Bronchial epithelial cell (primary cell): ENCODE data around the gene ATP11C. TPM values are rescaled to one million over a fixed set of nuclear protein-coding genes. Genes with fewer than 3 reads are reported as not detected.
"Not testable (repeated sequence)": the region's sequence is repeated elsewhere in the genome, so short reads cannot be mapped to it uniquely, and the experiment has no call there.

Experiments used
- DNase-seq: peaks from one replicate; pipeline ENCODE4 v3.0.0-alpha.2; 2010; ENCODE audit warnings: low read depth
- FAIRE-seq: peaks from 2 replicates; lab custom pipeline; 2011; peaks lifted over from hg19 to GRCh38; lab: Jason Lieb, UNC
- H3K27me3 ChIP-seq: 2 replicates; pipeline ENCODE4 v1.5.1; 2011; ENCODE audit warnings: low read length; ENCODE audit not compliant: control insufficient read depth, insufficient read depth
- H3K36me3 ChIP-seq: 2 replicates; pipeline ENCODE4 v1.5.1; 2011; ENCODE audit warnings: low read length; ENCODE audit not compliant: control insufficient read depth, insufficient read depth
- H3K4me3 ChIP-seq: 2 replicates; pipeline ENCODE4 v1.5.1; 2011; ENCODE audit warnings: mild to moderate bottlenecking, low read depth, low read length, control low read depth
- CTCF ChIP-seq: IDR thresholded peaks from 2 replicates; pipeline ENCODE4 v1.5.1; 2011; ENCODE audit warnings: mild to moderate bottlenecking, moderate library complexity, low read length, control low read depth, inconsistent platforms; ENCODE audit not compliant: insufficient read depth, severe bottlenecking
- total RNA-seq: library from RNA; depleted of rRNA; stranded (reverse); fragments of >200 nt; gene quantifications from 2 replicates; pipeline ENCODE4 v1.2.1, GENCODE V29; 2014

Gene ATP11C
- total RNA-seq, 1 donor from 2014 or later: 10.0 TPM

- H3K27me3 ChIP-seq: no peaks in the 10 kb centered on the region
- no peak for TF ChIP-seq CTCF
- H3K4me3 ChIP-seq: no peak overlapping the region
- no peaks in the 10 kb centered on the region for H3K36me3 ChIP-seq
- DNase-seq: no peak
- no peak for FAIRE-seq
Measured at GRCh38 chrX:139844884-139845283, 88.0 kb downstream of the ATP11C start.

GRCh38 chrX:139844163-139844562 is 88.7 kb downstream of the ATP11C start:
- Histone ChIP-seq H3K27me3 (no peaks in the 10 kb centered on the region), H3K36me3 (no peaks in the 10 kb centered on the region), H3K4me3 (no peak overlapping the region)
- TF ChIP-seq CTCF: no peak
- DNase-seq (peak; percentile 43), FAIRE-seq (no peak)

- H3K36me3 ChIP-seq: no peaks in the 10 kb centered on the region
- DNase-seq (no peak), FAIRE-seq (no peak)
- H3K27me3 ChIP-seq: no peaks in the 10 kb centered on the region
- TF ChIP-seq CTCF: no peak
- no peak overlapping the region for H3K4me3 ChIP-seq
Measured at GRCh38 chrX:139842326-139843185, 90.3 kb downstream of the ATP11C start.

GRCh38 chrX:139836335-139836734 is 96.5 kb downstream of the ATP11C start:
- H3K27me3 ChIP-seq, DNase-seq, FAIRE-seq, H3K4me3 ChIP-seq, H3K36me3 ChIP-seq: not testable (repeated sequence)

GRCh38 chrX:139834879-139835278 is 98.0 kb downstream of the ATP11C start:
- TF ChIP-seq CTCF: no peak
- H3K4me3 ChIP-seq: no peak overlapping the region
- no peaks in the 10 kb centered on the region for H3K27me3 ChIP-seq
- FAIRE-seq (no peak), DNase-seq (no peak)
- no peaks in the 10 kb centered on the region for H3K36me3 ChIP-seq

GRCh38 chrX:139832718-139833309 is 100.0 kb downstream of the ATP11C start:
- no peak overlapping the region for H3K4me3 ChIP-seq
- FAIRE-seq (no peak), DNase-seq (no peak)
- no peak for TF ChIP-seq CTCF
- H3K36me3 ChIP-seq: no peaks in the 10 kb centered on the region
- no peaks in the 10 kb centered on the region for H3K27me3 ChIP-seq
